ENCODE data around the gene LMO3. TPM values are rescaled to one million over a fixed set of nuclear protein-coding genes. Genes with fewer than 3 reads are reported as not detected.

The LMO3 gene
- total RNA-seq, 2 donors from 2014 or later, result 8.2 to 12.4 TPM

GRCh38 chr12:16506394-16506793, 99.6 kb downstream of the LMO3 start:
- Histone ChIP-seq H3K4me1 (no peaks in the 10 kb centered on the region), H3K36me3 (no peaks in the 10 kb centered on the region), H3K27me3 (no peaks in the 10 kb centered on the region), H3K9me3 (no peaks in the 10 kb centered on the region), H3K27ac (no peak overlapping the region), H3K4me3 (no peak overlapping the region)
- no peak for TF ChIP-seq CTCF (IDR thresholded peaks at IDR 0.05)
- DNase-seq (ENCODE audit: low spot score), result no peak

GRCh38 chr12:16504200-16504599, 101.8 kb downstream of the LMO3 start:
- no peak for DNase-seq (ENCODE audit: low spot score)
- no peak for TF ChIP-seq CTCF (IDR thresholded peaks at IDR 0.05)
- no peaks in the 10 kb centered on the region for H3K4me1 ChIP-seq
- no peak overlapping the region for H3K4me3 ChIP-seq
- no peaks in the 10 kb centered on the region for H3K27me3 ChIP-seq
- H3K36me3 ChIP-seq, result no peaks in the 10 kb centered on the region
- H3K27ac ChIP-seq, result no peak overlapping the region
- no peaks in the 10 kb centered on the region for H3K9me3 ChIP-seq

GRCh38 chr12:16499611-16500010, 106.4 kb downstream of the LMO3 start:
- Histone ChIP-seq H3K9me3 (no peaks in the 10 kb centered on the region), H3K27me3 (no peaks in the 10 kb centered on the region), H3K27ac (no peak overlapping the region), H3K4me1 (no peaks in the 10 kb centered on the region), H3K4me3 (no peak overlapping the region), H3K36me3 (no peaks in the 10 kb centered on the region)
- DNase-seq (ENCODE audit: low spot score), result no peak
- TF ChIP-seq CTCF (IDR thresholded peaks at IDR 0.05), result no peak
